Bladder microvascular endothelial cell (primary cell): ENCODE data around the gene BGN. TPM values are rescaled to one million over a fixed set of nuclear protein-coding genes. Genes with fewer than 3 reads are reported as not detected.

ENCODE experiments used
- total RNA-seq: library from RNA; depleted of rRNA; stranded (reverse); fragments of >200 nt; gene quantifications from 2 replicates; pipeline ENCODE4 v1.2.3, GENCODE V29; 2014

Gene BGN
- total RNA-seq, result 4.4 and 81.7 TPM in 2 replicates

DNA sequence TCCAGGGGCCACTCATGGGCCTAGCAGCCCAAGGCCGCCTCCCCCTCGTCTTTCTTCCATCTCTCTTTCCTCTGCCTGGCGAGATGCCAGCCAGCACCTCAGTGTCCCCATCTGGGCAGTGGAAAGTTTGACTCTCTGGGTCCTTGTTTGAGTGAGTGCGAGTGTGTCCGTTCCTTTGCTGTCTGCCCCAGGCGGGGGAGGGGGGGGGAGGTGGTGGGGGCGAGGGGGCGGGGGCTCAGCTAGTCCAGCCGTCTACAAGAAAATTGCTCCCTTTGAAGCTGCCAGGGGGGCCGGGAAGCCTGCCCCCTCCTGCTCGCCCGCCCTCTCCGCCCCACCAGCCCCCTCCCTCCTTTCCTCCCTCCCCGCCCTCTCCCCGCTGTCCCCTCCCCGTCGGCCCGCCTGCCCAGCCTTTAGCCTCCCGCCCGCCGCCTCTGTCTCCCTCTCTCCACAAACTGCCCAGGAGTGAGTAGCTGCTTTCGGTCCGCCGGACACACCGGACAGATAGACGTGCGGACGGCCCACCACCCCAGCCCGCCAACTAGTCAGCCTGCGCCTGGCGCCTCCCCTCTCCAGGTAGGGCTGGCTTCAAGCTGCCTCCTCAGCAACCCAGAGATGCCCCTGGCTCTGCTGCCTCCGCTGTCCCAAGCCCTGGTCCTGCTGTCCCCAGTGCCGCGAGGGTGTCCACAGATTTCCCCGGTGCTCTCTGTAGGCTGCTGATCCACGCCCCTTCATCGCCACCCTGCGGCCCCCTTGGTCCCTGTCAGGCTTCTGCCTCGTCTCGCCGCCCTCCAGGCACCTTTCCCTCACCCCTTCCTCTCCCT, at the start of gene BGN:
TSS of gene BGN (plus strand) at position 440 of the 821 bp plus-strand sequence. CDS start 9,652 bp downstream, outside the sequence.

DNA sequence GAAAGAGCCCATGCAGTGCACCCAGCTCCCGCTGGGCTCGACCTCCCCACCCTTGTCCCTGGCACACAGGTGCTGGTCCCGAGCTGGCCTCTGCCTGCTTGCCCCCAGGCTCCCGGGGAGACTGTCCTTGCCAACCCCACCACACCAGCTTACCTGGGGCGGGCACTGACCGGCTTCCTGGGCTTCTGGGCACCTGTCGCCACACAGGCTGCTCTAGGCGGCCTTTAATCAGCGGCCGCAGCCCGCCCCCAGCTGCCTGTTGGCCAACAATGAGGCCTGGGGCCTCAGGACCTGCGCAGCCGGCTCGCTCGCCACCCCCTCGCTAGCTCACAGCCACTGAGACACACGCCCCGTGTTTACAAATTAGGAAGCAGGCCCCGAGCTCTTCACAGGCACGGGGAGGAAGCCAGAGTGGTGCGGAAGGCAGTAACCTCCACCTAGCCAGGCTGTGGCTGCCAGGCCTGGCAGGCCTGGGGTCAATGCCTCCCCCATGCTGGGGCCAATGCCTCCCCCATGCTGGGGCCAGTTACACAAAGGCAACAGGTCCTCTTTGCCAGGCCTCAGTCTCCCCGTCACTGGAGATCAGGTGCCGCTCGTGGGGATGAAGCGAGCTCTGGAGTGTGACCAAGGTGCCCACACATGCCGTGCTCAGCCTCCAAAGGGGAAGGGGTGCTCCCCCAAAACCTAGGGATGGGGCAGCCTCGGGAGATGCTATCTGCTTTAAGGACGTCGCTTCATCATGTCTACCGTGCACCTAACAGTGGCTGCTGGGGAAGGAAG, 48.7 kb upstream of the BGN start, which contains the start of gene TREX2:
TSS of gene TREX2 (minus strand) at position 201 of the 780 bp plus-strand sequence. CDS start 626 bp downstream, outside the sequence.

DNA sequence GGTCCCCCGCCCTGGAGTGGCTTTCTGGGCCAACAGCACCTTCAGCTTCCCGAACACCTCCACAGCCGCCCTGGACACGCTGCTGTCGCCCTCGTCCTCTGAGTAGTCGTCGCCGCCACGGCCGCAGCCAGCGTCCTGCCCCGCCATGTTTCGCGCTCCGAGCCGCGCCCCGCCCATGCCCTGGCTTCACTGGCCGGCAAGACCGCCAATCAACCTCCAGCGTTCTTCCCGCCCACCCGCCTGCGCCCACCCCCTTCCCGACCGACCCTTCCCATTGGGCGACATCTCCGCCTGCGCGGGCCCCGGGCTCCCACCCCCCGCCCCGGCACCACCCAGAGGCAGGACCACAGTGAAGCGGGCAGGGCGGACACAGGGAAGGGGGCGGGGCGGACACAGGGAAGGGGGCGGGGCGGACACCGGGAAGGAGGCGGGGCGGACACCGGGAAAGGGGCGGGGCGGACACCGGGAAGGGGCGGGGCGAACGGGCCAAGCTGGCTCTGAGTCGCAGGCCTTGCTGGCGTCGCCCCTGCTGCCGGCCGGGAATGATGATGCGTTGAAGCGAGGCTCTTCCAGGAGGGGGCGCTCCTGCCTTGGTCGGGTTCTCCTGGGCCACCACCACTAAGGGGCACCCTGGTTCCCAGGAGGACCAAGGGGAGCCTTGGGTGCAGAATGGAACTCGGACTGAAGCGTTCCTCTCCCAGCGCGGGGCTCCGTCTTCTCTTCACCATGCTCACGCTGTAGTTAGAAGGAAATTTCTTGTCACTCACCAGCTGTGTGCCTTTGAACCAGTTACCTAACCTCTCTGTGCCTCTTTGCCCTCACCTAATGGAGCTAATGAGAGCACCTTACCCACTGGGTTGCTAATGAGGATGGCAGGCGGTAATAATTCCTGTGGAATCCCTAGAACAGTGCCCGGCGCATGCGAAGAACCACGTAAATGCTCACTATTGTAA, 24.1 kb upstream of the BGN start, which contains the start of gene HAUS7:
TSS of gene HAUS7 (minus strand) at position 166 of the 953 bp plus-strand sequence. CDS start at position 147, 19 bp downstream.

DNA sequence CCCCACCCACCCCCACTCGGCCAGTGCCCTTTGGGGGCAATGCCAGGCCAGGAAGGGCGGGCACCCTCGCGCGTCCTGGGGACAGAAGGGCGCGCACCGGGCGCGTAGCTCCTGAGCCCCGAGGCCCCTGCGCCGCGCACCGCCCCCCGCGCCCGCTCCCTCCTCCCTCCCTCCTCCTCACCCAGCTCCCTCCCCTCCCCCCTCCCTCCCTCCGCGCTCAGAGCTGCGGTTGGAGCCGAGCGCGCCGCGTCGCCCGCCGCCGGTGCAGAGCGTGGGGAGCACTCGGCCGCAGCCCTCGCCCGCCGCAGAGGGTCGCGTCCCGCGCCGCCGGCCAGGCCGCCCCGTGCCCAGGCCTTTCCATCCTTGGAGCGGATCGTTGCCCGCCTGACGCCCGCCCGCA, 22.6 kb downstream of the BGN start, which contains the start of gene ATP2B3:
TSS of gene ATP2B3 (plus strand) at position 220 of the 400 bp plus-strand sequence. CDS start 18,606 bp downstream, outside the sequence.

Other genes starting within 250 kb of the BGN start
- not detected in 2 replicates for gene PNMA6F, start 173.2 kb upstream of the BGN start, total RNA-seq
- 2.8 and 5.5 TPM in 2 replicates for gene ZNF275, start 160.8 kb upstream of the BGN start, total RNA-seq
- not detected in 2 replicates for gene PNMA6E, start 93.6 kb upstream of the BGN start, total RNA-seq
- gene ZFP92, start 83.5 kb upstream of the BGN start, total RNA-seq, result under 0.01 and 0.69 TPM in 2 replicates
- 2.1 and 7.3 TPM in 2 replicates for gene TREX2, start 48.9 kb upstream of the BGN start, total RNA-seq
- gene HAUS7, start 24.4 kb upstream of the BGN start, total RNA-seq, result 15.9 and 21.5 TPM in 2 replicates
- gene ATP2B3, start 22.7 kb downstream of the BGN start, total RNA-seq, result under 0.01 TPM in 1 of 2 replicates, not detected in the other
- 28.4 and 38.2 TPM in 2 replicates for gene CCNQ, start 104.2 kb downstream of the BGN start, total RNA-seq
- under 0.01 and 0.13 TPM in 2 replicates for gene DUSP9, start 152.2 kb downstream of the BGN start, total RNA-seq
- gene PNCK, start 178.8 kb downstream of the BGN start, total RNA-seq, result not detected in 2 replicates
- 1.6 and 5.5 TPM in 2 replicates for gene SLC6A8, start 192.9 kb downstream of the BGN start, total RNA-seq
- 200 and 266 TPM in 2 replicates for gene BCAP31, start 229.4 kb downstream of the BGN start, total RNA-seq
- 7.0 and 15.4 TPM in 2 replicates for gene ABCD1, start 229.9 kb downstream of the BGN start, total RNA-seq